ENCODE measurements around the gene CTF1. TPM values are rescaled to one million over a fixed set of nuclear protein-coding genes. Genes with fewer than 3 reads are reported as not detected.

CTF1 gene
- total and polyA plus RNA-seq, 7 experiments from 2014 or later = 0.17 to 0.54 (median 0.40) TPM; not detected in 3

GRCh38 chr16:30922420-30922959 lies 26.1 kb downstream of the CTF1 start:
- H3K36me3 ChIP-seq (ENCODE audit: control insufficient read depth in 2 of 3, insufficient read depth in 3 of 3, low read length in 3 of 3) = peaks cover 0 to 12% (median 0%) of the 10 kb centered on the region in 3 experiments
- H3K27ac ChIP-seq (ENCODE audit: low read depth, low read length) = peak overlapping the region; percentile 91
- peak overlapping the region; percentile 89 to 100 (median 99) for H3K4me3 Mint-ChIP-seq
- H3K27me3 Mint-ChIP-seq = peaks cover 0 to 3% (median 0%) of the 10 kb centered on the region in 5 donors
- no peaks in the 10 kb centered on the region for H3K4me1 ChIP-seq (ENCODE audit: control insufficient read depth in 2 of 2, insufficient read depth in 2 of 2, low read length in 2 of 2)
- no peaks in the 10 kb centered on the region for H3K36me3 Mint-ChIP-seq
- intact Hi-C loops (cut with micrococcal nuclease) = loop anchor here (1.0 to 10.0 kb wide), 21 partner anchors 25 to 1115 kb away; partner anchors contain the start of genes FBRS (in 2 of the 2), INO80E (in 2 of the 2), STX4 (in 2 of the 2) and ALDOA (in 1 of the 2)
- H3K9me3 Mint-ChIP-seq = no peaks in the 10 kb centered on the region
- DNase-seq = peak; percentile 92 to 100 (median 100)
- CTCF ChIA-PET = interaction anchor here (0.7 to 1.0 kb wide), 2 partner anchors 78 to 117 kb away, joined by 3 to 9 read pairs; no protein-coding TSS in a partner anchor
- POLR2A ChIA-PET = interaction anchor here (0.6 to 1.0 kb wide), 4 partner anchors 21 to 536 kb away, joined by 3 to 6 read pairs (median 4); no protein-coding TSS in a partner anchor
- peaks cover 0 to 29% (median 15%) of the 10 kb centered on the region in 7 donors for H3K4me1 Mint-ChIP-seq
- no peaks in the 10 kb centered on the region for H3K27me3 ChIP-seq (ENCODE audit: control insufficient read depth in 2 of 2, insufficient read depth in 2 of 2, low read length in 2 of 2)
- no peaks in the 10 kb centered on the region for H3K9me3 ChIP-seq (ENCODE audit: control insufficient read depth in 2 of 3, low read length in 3 of 3)
- peak; percentile 87 for ATAC-seq
- H3K4me3 ChIP-seq (ENCODE audit: low read length) = peak overlapping the region; percentile 78
- peak overlapping the region; percentile 92 to 100 (median 99) for H3K27ac Mint-ChIP-seq

DNA sequence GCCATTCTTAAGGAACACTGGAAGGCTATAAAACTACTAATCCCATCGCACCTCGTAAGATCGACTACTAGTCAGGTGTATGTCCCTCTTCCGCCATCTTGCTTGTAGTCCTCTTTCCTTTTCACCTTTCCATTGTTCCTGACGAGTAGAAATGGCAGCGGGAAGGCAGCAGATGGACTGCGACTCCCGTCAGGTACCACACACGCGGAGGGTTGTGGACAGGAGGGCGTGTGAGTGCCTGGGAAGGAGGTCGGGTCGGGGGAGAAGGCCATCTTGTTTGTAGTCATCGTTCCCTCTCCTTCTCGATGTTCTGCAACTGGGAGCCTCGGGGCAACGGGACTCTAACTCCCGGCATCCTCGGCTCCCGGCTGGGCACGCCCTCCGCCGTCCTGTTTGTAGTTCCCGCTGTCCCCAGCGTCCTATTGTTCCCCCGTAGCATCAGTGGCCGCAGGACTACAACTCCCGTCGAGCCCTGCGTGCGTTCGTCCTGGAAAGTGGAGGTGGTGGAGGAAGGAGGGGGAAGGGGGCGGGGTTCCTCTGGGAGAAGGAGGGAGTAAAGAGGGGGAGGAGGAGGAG lies 26.6 kb downstream of the CTF1 start:
- Mint-ChIP-seq H3K27me3 (peaks cover 0 to 3% (median 0%) of the 10 kb centered on the region in 5 donors), H3K36me3 (no peaks in the 10 kb centered on the region), H3K4me1 (peaks cover 0 to 32% (median 15%) of the 10 kb centered on the region in 7 donors), H3K9me3 (no peaks in the 10 kb centered on the region), H3K27ac (peak overlapping the region; percentile 92 to 100 (median 99)), H3K4me3 (peak overlapping the region; percentile 89 to 100 (median 99))
- ChIA-PET POLR2A (interaction anchor here (0.5 kb wide), 1 partner anchor 258 kb away, joined by 3 read pairs; no protein-coding TSS in a partner anchor), CTCF (no interaction called here)
- DNase-seq (peak; percentile 74 to 97 (median 95)), ATAC-seq (peak; percentile 79)
- Histone ChIP-seq H3K9me3 (ENCODE audit: control insufficient read depth in 2 of 3, low read length in 3 of 3) (no peaks in the 10 kb centered on the region), H3K27me3 (ENCODE audit: control insufficient read depth in 2 of 2, insufficient read depth in 2 of 2, low read length in 2 of 2) (no peaks in the 10 kb centered on the region), H3K4me1 (ENCODE audit: control insufficient read depth in 2 of 2, insufficient read depth in 2 of 2, low read length in 2 of 2) (no peaks in the 10 kb centered on the region), H3K4me3 (ENCODE audit: low read length) (peak overlapping the region; percentile 72), H3K36me3 (ENCODE audit: control insufficient read depth in 2 of 3, insufficient read depth in 3 of 3, low read length in 3 of 3) (peaks cover 0 to 13% (median 0%) of the 10 kb centered on the region in 3 experiments), H3K27ac (ENCODE audit: low read depth, low read length) (peak overlapping the region; percentile 91)
- intact Hi-C loops (cut with micrococcal nuclease) = loop anchor here (1.0 to 10.0 kb wide), 25 partner anchors 19 to 1116 kb away; partner anchors contain the start of genes CFAP119 (in 2 of the 2), FBRS (in 2 of the 2), INO80E (in 2 of the 2) and KAT8 (in 2 of the 2)

DNA sequence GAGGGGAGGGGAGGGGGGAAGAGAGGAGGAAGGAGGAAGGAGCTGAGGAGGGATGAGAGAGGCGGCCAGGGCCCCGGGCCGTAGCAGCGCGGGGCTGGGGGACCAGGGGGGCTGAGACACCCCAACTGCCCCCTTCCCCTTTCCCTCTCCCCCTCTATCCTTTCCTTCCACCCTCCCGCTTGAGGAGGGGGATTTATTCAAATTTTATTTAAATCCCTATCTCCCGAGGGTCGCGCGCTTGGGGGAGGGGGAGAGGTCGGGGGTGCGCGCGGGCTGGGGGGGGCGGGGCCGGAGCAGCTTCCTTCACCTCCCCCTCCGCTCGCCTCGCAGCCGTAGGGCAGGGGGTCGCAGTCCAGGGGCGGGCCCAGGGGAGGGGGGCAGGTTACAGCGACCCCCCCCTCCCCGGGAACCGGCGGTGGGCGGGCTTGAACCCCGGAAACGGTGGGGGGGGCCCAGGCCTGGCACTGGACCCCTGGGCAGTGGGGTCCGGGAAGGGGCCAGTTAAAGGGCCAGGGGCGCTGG lies 27.2 kb downstream of the CTF1 start, which contains the start of gene FBXL19:
Gene FBXL19, plus strand, starts transcription at position 19 of the 522 bp plus-strand sequence. CDS start 2,183 bp downstream, outside the sequence.
- Histone ChIP-seq H3K27me3 (ENCODE audit: control insufficient read depth in 2 of 2, insufficient read depth in 2 of 2, low read length in 2 of 2) (no peaks in the 10 kb centered on the region), H3K36me3 (ENCODE audit: control insufficient read depth in 2 of 3, insufficient read depth in 3 of 3, low read length in 3 of 3) (peaks cover 0 to 15% (median 0%) of the 10 kb centered on the region in 3 experiments), H3K9me3 (ENCODE audit: control insufficient read depth in 2 of 3, low read length in 3 of 3) (no peaks in the 10 kb centered on the region), H3K4me3 (ENCODE audit: low read length) (peak within 1 kb of the TSS; percentile 78), H3K4me1 (ENCODE audit: control insufficient read depth in 2 of 2, insufficient read depth in 2 of 2, low read length in 2 of 2) (no peaks in the 10 kb centered on the region), H3K27ac (ENCODE audit: low read depth, low read length) (peak within 1 kb of the TSS; percentile 91)
- H3K4me1 Mint-ChIP-seq = peaks cover 0 to 33% (median 15%) of the 10 kb centered on the region in 7 donors
- peak within 1 kb of the TSS; percentile 89 to 100 (median 99) for H3K4me3 Mint-ChIP-seq
- CTCF ChIA-PET = no interaction called here
- intact Hi-C loops (cut with micrococcal nuclease) = loop anchor here (1.0 to 10.0 kb wide), 18 partner anchors 19 to 1116 kb away; partner anchors contain the start of genes INO80E (in 2 of the 2), SETD1A (in 2 of the 2), ALDOA (in 1 of the 2) and CFAP119 (in 1 of the 2)
- peaks cover 0 to 2% (median 0%) of the 10 kb centered on the region in 5 donors for H3K27me3 Mint-ChIP-seq
- ATAC-seq (no peak), DNase-seq (peak in 2 of 9 donors; percentile 28 to 41)
- H3K27ac Mint-ChIP-seq = peak within 1 kb of the TSS; percentile 92 to 100 (median 99)
- H3K36me3 Mint-ChIP-seq = no peaks in the 10 kb centered on the region
- POLR2A ChIA-PET = interaction anchor here (0.5 to 0.7 kb wide), 3 partner anchors 150 to 257 kb away, joined by 3 read pairs; partner anchors contain the start of gene FUS
- no peaks in the 10 kb centered on the region for H3K9me3 Mint-ChIP-seq

DNA sequence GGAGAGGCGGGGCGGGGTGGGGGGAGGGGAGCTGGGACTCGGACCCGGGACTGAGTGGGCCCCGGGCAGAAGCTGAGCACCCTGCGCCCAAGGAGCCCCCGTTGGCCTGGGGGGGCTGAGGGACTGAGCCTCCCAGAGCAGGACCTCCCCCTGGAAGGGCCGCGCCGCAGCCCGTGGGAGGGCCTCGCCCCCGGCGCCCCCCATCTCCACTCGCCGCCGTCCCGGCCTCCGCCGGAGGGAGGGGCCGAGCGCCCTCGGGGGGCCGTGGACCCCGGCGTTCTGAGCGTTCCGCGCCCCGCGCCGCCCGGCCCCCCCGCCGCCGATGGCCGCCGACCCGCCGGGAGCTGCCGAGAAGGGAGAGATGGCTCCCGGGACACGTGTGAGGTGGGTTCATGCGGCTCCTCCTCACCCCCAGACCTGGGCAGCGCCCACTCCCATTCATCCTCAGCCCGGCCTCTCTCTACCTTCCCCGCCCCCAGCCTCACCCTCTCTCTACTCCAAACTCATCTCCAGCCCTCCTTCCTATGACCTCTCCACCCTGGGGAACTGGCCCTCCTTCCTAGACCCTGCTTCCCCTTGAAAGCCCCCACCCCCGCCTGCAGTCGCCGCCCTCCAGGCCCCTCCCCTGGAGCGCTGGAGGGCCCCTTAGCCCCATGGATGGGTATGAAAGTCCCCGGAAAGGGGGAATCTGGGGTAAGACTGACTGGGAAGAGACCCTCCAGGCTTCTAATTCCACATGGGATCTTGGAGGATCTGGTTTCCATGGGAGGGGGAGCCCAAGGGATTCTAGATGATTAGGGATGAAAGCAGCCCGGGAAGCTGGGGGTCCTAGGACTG lies 27.9 kb downstream of the CTF1 start:
- H3K4me1 ChIP-seq (ENCODE audit: control insufficient read depth in 2 of 2, insufficient read depth in 2 of 2, low read length in 2 of 2) = no peaks in the 10 kb centered on the region
- H3K36me3 ChIP-seq (ENCODE audit: control insufficient read depth in 2 of 3, insufficient read depth in 3 of 3, low read length in 3 of 3) = peaks cover 0 to 15% (median 0%) of the 10 kb centered on the region in 3 experiments
- intact Hi-C loops (cut with micrococcal nuclease) = loop anchor here (5.0 to 10.0 kb wide), 6 partner anchors 367 to 1117 kb away; partner anchors contain the start of genes ALDOA (in 1 of the 2), HIRIP3 (in 1 of the 2), INO80E (in 1 of the 2) and MAZ (in 1 of the 2)
- H3K9me3 ChIP-seq (ENCODE audit: control insufficient read depth in 2 of 3, low read length in 3 of 3) = no peaks in the 10 kb centered on the region
- no peak overlapping the region for H3K4me3 ChIP-seq (ENCODE audit: low read length)
- peak overlapping the region in 6 of 9 donors; percentile 43 to 84 (median 54) for H3K27ac Mint-ChIP-seq
- peak overlapping the region; percentile 36 to 85 (median 70) for H3K4me3 Mint-ChIP-seq
- H3K27me3 ChIP-seq (ENCODE audit: control insufficient read depth in 2 of 2, insufficient read depth in 2 of 2, low read length in 2 of 2) = no peaks in the 10 kb centered on the region
- no peaks in the 10 kb centered on the region for H3K27me3 Mint-ChIP-seq
- H3K36me3 Mint-ChIP-seq = no peaks in the 10 kb centered on the region
- DNase-seq (peak in 1 of 9 donors; percentile 34), ATAC-seq (no peak)
- ChIA-PET POLR2A (interaction anchor here (0.6 to 1.1 kb wide), 4 partner anchors 16 to 255 kb away, joined by 3 read pairs; partner anchors contain the start of gene FUS), CTCF (no interaction called here)
- H3K27ac ChIP-seq (ENCODE audit: low read depth, low read length) = no peak overlapping the region
- no peaks in the 10 kb centered on the region for H3K9me3 Mint-ChIP-seq
- peaks cover 0 to 33% (median 15%) of the 10 kb centered on the region in 7 donors for H3K4me1 Mint-ChIP-seq

DNA sequence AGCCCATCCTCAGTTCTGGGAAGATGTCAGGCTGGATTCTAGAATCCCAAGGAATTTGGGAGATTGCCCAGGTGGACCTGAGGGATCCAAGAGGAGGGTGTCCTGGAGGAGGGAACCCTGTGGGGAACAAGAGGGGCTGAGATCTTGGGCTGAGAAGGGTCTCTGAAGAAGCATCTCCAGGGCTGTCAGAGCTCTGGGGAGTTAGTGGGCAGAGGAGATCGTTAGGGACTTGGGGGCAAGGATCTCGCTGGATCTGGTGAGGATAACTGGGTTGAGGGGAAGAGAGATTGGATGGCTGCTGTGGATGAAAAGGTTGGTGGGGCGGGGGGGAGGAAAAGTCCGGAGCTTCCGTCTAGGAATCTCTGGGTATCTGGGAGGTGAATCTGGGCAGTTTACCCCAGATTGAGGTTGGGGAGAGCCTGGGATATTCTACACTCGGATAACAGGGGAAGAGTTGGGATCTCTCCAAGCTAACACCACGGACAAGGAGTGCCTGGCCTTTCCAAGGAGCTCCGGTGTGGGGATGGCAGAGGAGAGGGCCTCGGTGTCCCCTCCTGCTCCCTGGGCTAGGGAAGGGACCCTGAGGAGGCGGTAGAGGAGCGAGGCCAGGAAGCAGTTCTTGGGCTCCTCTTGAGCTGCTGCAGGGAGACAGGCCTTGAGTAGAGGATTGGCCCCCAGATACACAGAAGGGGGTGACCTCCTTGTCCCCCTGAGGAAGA lies 28.7 kb downstream of the CTF1 start:
- H3K27ac ChIP-seq (ENCODE audit: low read depth, low read length) = no peak overlapping the region
- Mint-ChIP-seq H3K9me3 (no peaks in the 10 kb centered on the region), H3K4me1 (peaks cover 0 to 33% (median 15%) of the 10 kb centered on the region in 7 donors), H3K27me3 (no peaks in the 10 kb centered on the region), H3K4me3 (peak overlapping the region; percentile 47 to 85 (median 70)), H3K36me3 (no peaks in the 10 kb centered on the region), H3K27ac (peak overlapping the region in 7 of 9 donors; percentile 17 to 85 (median 53))
- intact Hi-C loops (cut with micrococcal nuclease) = loop anchor here (5.0 to 10.0 kb wide), 6 partner anchors 368 to 1118 kb away; partner anchors contain the start of genes ALDOA (in 1 of the 2), HIRIP3 (in 1 of the 2), INO80E (in 1 of the 2) and MAZ (in 1 of the 2)
- H3K4me3 ChIP-seq (ENCODE audit: low read length) = no peak overlapping the region
- DNase-seq (no peak), ATAC-seq (no peak)
- H3K9me3 ChIP-seq (ENCODE audit: control insufficient read depth in 2 of 3, low read length in 3 of 3) = no peaks in the 10 kb centered on the region
- POLR2A ChIA-PET = interaction anchor here (1.0 to 1.1 kb wide), 2 partner anchors 16 to 50 kb away, joined by 3 read pairs; no protein-coding TSS in a partner anchor
- no peaks in the 10 kb centered on the region for H3K4me1 ChIP-seq (ENCODE audit: control insufficient read depth in 2 of 2, insufficient read depth in 2 of 2, low read length in 2 of 2)
- CTCF ChIA-PET = no interaction called here
- no peaks in the 10 kb centered on the region for H3K27me3 ChIP-seq (ENCODE audit: control insufficient read depth in 2 of 2, insufficient read depth in 2 of 2, low read length in 2 of 2)
- peaks cover 0 to 19% (median 0%) of the 10 kb centered on the region in 3 experiments for H3K36me3 ChIP-seq (ENCODE audit: control insufficient read depth in 2 of 3, insufficient read depth in 3 of 3, low read length in 3 of 3)

All from naive thymus-derived CD4-positive, alpha-beta T cell (primary cell).